GM19467 (cell line): ENCODE results near the gene ZNF667.

Source experiments
- ATAC-seq: cut with Tn5 transposase; IDR thresholded peaks from one replicate; pipeline ENCODE4 v1.9.1; 2021; ENCODE audit warnings: mild to moderate bottlenecking, moderate library complexity; ENCODE audit not compliant: unreplicated experiment

Gene ZNF667

GRCh38 chr19:56476651-56477428 is at the start of gene ZNF667:
ZNF667 (minus strand) TSS chr19:56477345; CDS start chr19:56462370, 14,975 bp downstream.
- ATAC-seq: no peak

- no peak for ATAC-seq
These were observed 48.2 kb upstream of the ZNF667 start for GRCh38 chr19:56525214-56525860.

GRCh38 chr19:56508290-56508778 is 31.2 kb upstream of the ZNF667 start:
- no peak for ATAC-seq

- ATAC-seq: no peak
These were observed 30.5 kb upstream of the ZNF667 start, which contains the start of gene ZNF471 for GRCh38 chr19:56507446-56508289. ZNF471 (plus strand) TSS chr19:56507855; CDS start chr19:56511572, 3,717 bp downstream.

GRCh38 chr19:56504581-56504980 is 27.4 kb upstream of the ZNF667 start:
- no peak for ATAC-seq

- no peak for ATAC-seq
These were observed 14.3 kb upstream of the ZNF667 start for GRCh38 chr19:56491399-56491798.

GRCh38 chr19:56477429-56478338 is 539 bp upstream of the ZNF667 start:
- no peak for ATAC-seq

- ATAC-seq: no peak
These were observed 1.1 kb downstream of the ZNF667 start for GRCh38 chr19:56476093-56476492.

- ATAC-seq: no peak
These were observed 2.8 kb downstream of the ZNF667 start for GRCh38 chr19:56474308-56474707.

GRCh38 chr19:56441206-56441792 is 35.8 kb downstream of the ZNF667 start:
- no peak for ATAC-seq

- no peak for ATAC-seq
These were observed 53.2 kb downstream of the ZNF667 start for GRCh38 chr19:56423985-56424353.

- ATAC-seq: no peak
These were observed 53.7 kb downstream of the ZNF667 start for GRCh38 chr19:56423276-56423984.

GRCh38 chr19:56405062-56405461 is 72.1 kb downstream of the ZNF667 start:
- ATAC-seq: no peak

GRCh38 chr19:56404705-56405056 is 72.5 kb downstream of the ZNF667 start:
- ATAC-seq: no peak

- peak; percentile 86 for ATAC-seq
These were observed 73.1 kb downstream of the ZNF667 start, which contains the start of gene ZNF583 for GRCh38 chr19:56403764-56404704. ZNF583 (plus strand) TSS chr19:56404332; CDS start chr19:56407115, 2,783 bp downstream.

- no peak for ATAC-seq
These were observed 73.9 kb downstream of the ZNF667 start for GRCh38 chr19:56403261-56403660.

- ATAC-seq: no peak
These were observed 76.7 kb downstream of the ZNF667 start for GRCh38 chr19:56400485-56400884.

GRCh38 chr19:56398809-56399208 is 78.3 kb downstream of the ZNF667 start:
- no peak for ATAC-seq
